B cell (primary cell): ENCODE measurements around the gene SLC1A5. TPM values are rescaled to one million over a fixed set of nuclear protein-coding genes. Genes with fewer than 3 reads are reported as not detected.

ENCODE experiments used
- ATAC-seq: fragments of 200-7000 bp; cut with Tn5 transposase; one replicate; pipeline ENCODE4 v1.10.0; 2021; ENCODE audit warnings: low read depth, mild to moderate bottlenecking, moderate number of reproducible peaks, moderate library complexity
- CTCF ChIA-PET: fragments of 350-600 bp; sonication (Branson Sonifier 250); formaldehyde crosslinking; loops from one replicate; lab custom pipeline; 2021; ENCODE audit warnings: antibody characterized with exemption, inconsistent platforms; lab: Charles Lee
- POLR2A ChIA-PET: fragments of 350-600 bp; sonication (Branson Sonifier 250); formaldehyde crosslinking; loops from one replicate; lab custom pipeline; 2021; ENCODE audit warnings: antibody characterized with exemption; lab: Charles Lee
- DNase-seq: peaks from one replicate; pipeline ENCODE4 v3.0.0; 2013
- H2AFZ ChIP-seq: 2 replicates; pipeline ENCODE4 v1.6.1; 2012; ENCODE audit warnings: mild to moderate bottlenecking, low read depth, low read length; ENCODE audit not compliant: insufficient read depth, poor library complexity, severe bottlenecking
- H3K27ac ChIP-seq, 2 donors: 1 replicate in 1 of 2; 2 replicates in 1 of 2; pipeline ENCODE4 v1.5.1; 2012 to 2013; ENCODE audit warnings: low read length in 2 of 2, mild to moderate bottlenecking in 2 of 2, moderate library complexity in 1 of 2
- H3K27me3 ChIP-seq, 4 experiments: fragments of 200-600 bp in 1 of 4; sonication (generic) in 1 of 4; replicated peaks in 1 of 4; 1 replicate in 2 of 4; 2 replicates in 2 of 4; pipeline versions ENCODE4 v1.6.1 to v1.7.0; 2013 to 2016; ENCODE audit warnings: low read length in 3 of 4, mild to moderate bottlenecking in 2 of 4, mixed read lengths in 1 of 4, moderate library complexity in 1 of 4; ENCODE audit not compliant: insufficient read depth in 4 of 4, control insufficient read depth in 3 of 4; ENCODE audit errors: control extremely low read depth in 1 of 4
- H3K36me3 ChIP-seq, 2 experiments: replicated peaks in 1 of 2; 1 replicate in 1 of 2; 2 replicates in 1 of 2; pipeline versions ENCODE4 v1.6.1 to v1.7.1; 2013; ENCODE audit warnings: low read length in 1 of 2; ENCODE audit not compliant: insufficient read depth in 2 of 2, control insufficient read depth in 1 of 2; ENCODE audit errors: control extremely low read depth in 1 of 2, extremely low read depth in 1 of 2
- H3K4me1 ChIP-seq, 2 donors: fragments of 200-600 bp in 1 of 2; sonication (generic) in 1 of 2; 1 replicate in 1 of 2; 2 replicates in 1 of 2; pipeline versions ENCODE4 v1.5.1 to v1.6.1; 2013 to 2017; ENCODE audit warnings: low read length in 2 of 2; ENCODE audit not compliant: control insufficient read depth in 2 of 2, insufficient read depth in 2 of 2
- H3K4me2 ChIP-seq: replicated peaks from 2 replicates; pipeline ENCODE3; 2012; ENCODE audit warnings: mild to moderate bottlenecking, low read depth, low read length; ENCODE audit not compliant: poor library complexity, severe bottlenecking
- H3K4me3 ChIP-seq, 5 experiments: fragments of 200-600 bp in 1 of 5; sonication (generic) in 1 of 5; 1 replicate in 3 of 5; 2 replicates in 2 of 5; pipeline versions ENCODE4 v1.5.1 to v1.7.0; 2011 to 2016; ENCODE audit warnings: low read length in 4 of 5, mild to moderate bottlenecking in 4 of 5, low read depth in 2 of 5, control low read depth in 1 of 5, moderate library complexity in 1 of 5; ENCODE audit not compliant: insufficient read depth in 1 of 5; ENCODE audit errors: control extremely low read depth in 1 of 5, extremely low read depth in 1 of 5
- H3K79me2 ChIP-seq: fragments of 200-600 bp; sonication (generic); one replicate; pipeline ENCODE4 v1.6.0; 2016; ENCODE audit warnings: low read length; ENCODE audit not compliant: control insufficient read depth, insufficient read depth
- H3K9ac ChIP-seq: fragments of 200-600 bp; sonication (generic); 2 replicates; pipeline ENCODE4 v1.6.1; 2017; ENCODE audit warnings: mild to moderate bottlenecking, low read length, moderate library complexity
- H3K9me3 ChIP-seq, 3 donors: one replicate each; pipeline versions ENCODE4 v1.6.1 to v1.7.1; 2013; ENCODE audit warnings: low read length in 2 of 3; ENCODE audit not compliant: control insufficient read depth in 2 of 3, insufficient read depth in 1 of 3; ENCODE audit errors: control extremely low read depth in 1 of 3
- H4K20me1 ChIP-seq: 2 replicates; pipeline ENCODE4 v1.6.0; 2012; ENCODE audit warnings: mild to moderate bottlenecking, low read length; ENCODE audit not compliant: insufficient read depth, control insufficient read depth, poor library complexity, severe bottlenecking
- H3K27ac Mint-ChIP-seq: one replicate; pipeline ENCODE4 v1.8.0; 2021; ENCODE audit warnings: mixed read lengths
- H3K27me3 Mint-ChIP-seq: one replicate; pipeline ENCODE4 v1.8.0; 2021; ENCODE audit warnings: mixed read lengths
- H3K4me1 Mint-ChIP-seq: one replicate; pipeline ENCODE4 v1.8.0; 2021; ENCODE audit warnings: mixed read lengths
- H3K4me3 Mint-ChIP-seq: one replicate; pipeline ENCODE4 v1.8.0; 2021; ENCODE audit warnings: mixed read lengths
- H3K9me3 Mint-ChIP-seq: one replicate; pipeline ENCODE4 v1.8.0; 2022; ENCODE audit warnings: mixed read lengths; ENCODE audit not compliant: insufficient read depth
- CTCF ChIP-seq: fragments of 200-600 bp; IDR thresholded peaks from one replicate; pipeline ENCODE4 v1.8.0; 2022; ENCODE audit warnings: antibody characterized with exemption, mild to moderate bottlenecking
- EZH2 ChIP-seq: IDR thresholded peaks from 2 replicates; pipeline ENCODE4 v1.6.1; 2012; ENCODE audit warnings: borderline replicate concordance, low read depth, mild to moderate bottlenecking, moderate library complexity, low read length; ENCODE audit not compliant: insufficient read depth, poor library complexity, severe bottlenecking
- WGBS: methylation state at CpG from one replicate; pipeline ENCODE4 v1.1.5; 2013; ENCODE audit warnings: missing lambda C conversion rate; ENCODE audit not compliant: insufficient coverage; 5-methylcytosine and 5-hydroxymethylcytosine counted together
- intact Hi-C: fragments of 100-400 bp; cut with micrococcal nuclease; formaldehyde crosslinking; loops from one replicate; pipeline ENCODE4 v1.10.0; 2022
- polyA plus RNA-seq: library from polyadenylated mRNA; depleted of rRNA; stranded (reverse); fragments of >200 nt; gene quantifications from 2 replicates; pipeline ENCODE4 v1.2.3, GENCODE V29; 2012
- total RNA-seq, 2 donors: library from RNA; stranded (reverse); fragments of 120-200 nt in 1 of 2; gene quantifications; 1 replicate in 1 of 2; 2 replicates in 1 of 2; pipeline versions ENCODE4 v1.2.3 to v1.2.4, GENCODE V29; 2013 to 2022

SLC1A5 gene
- total and polyA plus RNA-seq, 2 donors (not counting 1 experiment from before 2014, with no cell fraction given): 19.0 to 37.3 TPM

GRCh38 chr19:46783670-46784069 lies 4.7 kb downstream of the SLC1A5 start:
- H3K4me1 Mint-ChIP-seq: peaks cover 46% of the 10 kb centered on the region
- peaks cover 60% of the 10 kb centered on the region for H3K79me2 ChIP-seq
- intact Hi-C loops: no loop called here
- no peaks in the 10 kb centered on the region for H3K27me3 Mint-ChIP-seq
- peaks cover 0 to 38% of the 10 kb centered on the region in 2 experiments for H3K36me3 ChIP-seq
- no peak overlapping the region for H3K27ac ChIP-seq
- ChIA-PET CTCF (interaction anchor here (0.7 to 4.5 kb wide), 4 partner anchors 16 to 57 kb away, joined by 3 to 27 read pairs (median 10); no protein-coding TSS in a partner anchor), POLR2A (interaction anchor here (5.7 kb wide), 1 partner anchor 40 kb away, joined by 94 read pairs; no protein-coding TSS in a partner anchor)
- no peak overlapping the region for H3K4me2 ChIP-seq
- peak overlapping the region; percentile 40 for H3K4me3 Mint-ChIP-seq
- WGBS: 100% methylated on average over 2 of the region's 2 CpGs
- ATAC-seq: no peak
- H3K9me3 ChIP-seq: no peaks in the 10 kb centered on the region
- H3K27ac Mint-ChIP-seq: peak overlapping the region; percentile 98
- no peak overlapping the region for H3K9ac ChIP-seq
- no peaks in the 10 kb centered on the region for H3K9me3 Mint-ChIP-seq
- H3K4me3 ChIP-seq: no peak overlapping the region
- H2AFZ ChIP-seq: no peak overlapping the region
- TF ChIP-seq EZH2 (no peak), CTCF (no peak)
- no peak for DNase-seq
- peaks cover 32 to 46% of the 10 kb centered on the region in 2 donors for H3K4me1 ChIP-seq
- no peaks in the 10 kb centered on the region for H3K27me3 ChIP-seq
- H4K20me1 ChIP-seq: peaks cover 22% of the 10 kb centered on the region

- no peaks in the 10 kb centered on the region for H3K9me3 ChIP-seq
- Mint-ChIP-seq H3K27ac (peak overlapping the region; percentile 56), H3K4me3 (no peak overlapping the region), H3K27me3 (no peaks in the 10 kb centered on the region), H3K4me1 (peaks cover 45% of the 10 kb centered on the region), H3K9me3 (no peaks in the 10 kb centered on the region)
- CTCF ChIA-PET: interaction anchor here (1.1 to 2.2 kb wide), 2 partner anchors 15 to 58 kb away, joined by 3 to 10 read pairs; no protein-coding TSS in a partner anchor
- no peak overlapping the region for H3K9ac ChIP-seq
- POLR2A ChIA-PET: interaction anchor here (0.7 kb wide), 1 partner anchor 278 kb away, joined by 4 read pairs; no protein-coding TSS in a partner anchor
- H3K27me3 ChIP-seq: no peaks in the 10 kb centered on the region
- H3K27ac ChIP-seq: no peak overlapping the region
- H4K20me1 ChIP-seq: peaks cover 22% of the 10 kb centered on the region
- ATAC-seq: no peak
- no peak overlapping the region for H2AFZ ChIP-seq
- H3K79me2 ChIP-seq: peaks cover 51% of the 10 kb centered on the region
- H3K4me1 ChIP-seq: peaks cover 32 to 40% of the 10 kb centered on the region in 2 donors
- no peak overlapping the region for H3K4me2 ChIP-seq
- H3K4me3 ChIP-seq: no peak overlapping the region
- intact Hi-C loops: no loop called here
- DNase-seq: no peak
- peaks cover 0 to 49% of the 10 kb centered on the region in 2 experiments for H3K36me3 ChIP-seq
- WGBS: 93% methylated on average over 6 of the region's 7 CpGs
- no peak for TF ChIP-seq EZH2
- no peak for TF ChIP-seq CTCF
Measured at GRCh38 chr19:46782355-46783019, 5.9 kb downstream of the SLC1A5 start.
